HepG2 (cell line): Measurements from ENCODE around the gene PIM3. TPM values are rescaled to one million over a fixed set of nuclear protein-coding genes. Genes with fewer than 3 reads are reported as not detected.

Experiments used
- ATAC-seq: fragments of 200-7000 bp; cut with Tn5 transposase; 3 replicates; pipeline ENCODE4 v1.9.1; 2020; ENCODE audit warnings: mild to moderate bottlenecking, moderate library complexity
- BruUV-seq: library from RNA; stranded (reverse); fragments of 400-500 nt; replicated peaks from 2 replicates; lab custom pipeline; 2021; lab: Mats Ljungman, UMichigan
- CTCF ChIA-PET: fragments of 300-600 bp; formaldehyde crosslinking; extraction: SDS; loops from one replicate; lab custom pipeline; 2021; ENCODE audit warnings: low total read pairs, inconsistent platforms, low intra/inter-chr PET ratio; lab: Yijun Ruan, JAX
- POLR2A ChIA-PET: fragments of 350-600 bp; sonication (Branson Sonifier 250); formaldehyde crosslinking; loops from one replicate; lab custom pipeline; 2020; ENCODE audit warnings: antibody characterized with exemption, inconsistent platforms; lab: Yijun Ruan, JAX
- DNase-seq: peaks from one replicate; pipeline ENCODE4 v3.0.0-alpha.2; 2015; ENCODE audit warnings: low spot score
- FAIRE-seq: peaks from 3 replicates; lab custom pipeline; 2011; peaks lifted over from hg19 to GRCh38; lab: Jason Lieb, UNC
- H2AFZ ChIP-seq: one replicate; pipeline ENCODE4 v1.6.1; 2011; ENCODE audit warnings: low read length, inconsistent platforms
- H3K27ac ChIP-seq: fragments of 300-600 bp; 3 replicates; pipeline ENCODE4 v1.8.0; 2011; ENCODE audit warnings: mixed run types, mild to moderate bottlenecking, mixed read lengths, low read length, inconsistent platforms; ENCODE audit not compliant: insufficient read depth; ENCODE audit errors: extremely low read length
- H3K27me3 ChIP-seq, 2 experiments: fragments of 200-600 bp in 1 of 2; 2 replicates in 1 of 2; 3 replicates in 1 of 2; pipeline versions ENCODE4 v1.6.0 to v1.8.0; 2011; ENCODE audit warnings: low read length in 2 of 2, mild to moderate bottlenecking in 2 of 2, moderate library complexity in 2 of 2, inconsistent platforms in 1 of 2; ENCODE audit not compliant: insufficient read depth in 2 of 2, control insufficient read depth in 1 of 2
- H3K36me3 ChIP-seq, 2 experiments: fragments of 200-600 bp in 1 of 2; replicated peaks in 1 of 2; 2 replicates in 1 of 2; 3 replicates in 1 of 2; pipeline versions ENCODE4 v1.5.1 to v1.8.0; 2011; ENCODE audit warnings: low read length in 2 of 2, inconsistent platforms in 1 of 2; ENCODE audit not compliant: insufficient read depth in 2 of 2, control insufficient read depth in 1 of 2
- H3K4me1 ChIP-seq: 2 replicates; pipeline ENCODE4 v1.5.1; 2012; ENCODE audit warnings: low read length, inconsistent platforms; ENCODE audit not compliant: insufficient read depth
- H3K4me2 ChIP-seq: 2 replicates; pipeline ENCODE4 v1.6.0; 2011; ENCODE audit warnings: low read depth, low read length, inconsistent platforms
- H3K4me3 ChIP-seq, 3 experiments: fragments of 200-600 bp in 1 of 3; sonication (generic), shearing (Covaris generic) in 1 of 3; replicated peaks in 1 of 3; 2 replicates each; pipeline ENCODE4 v1.5.1; 2011 to 2016; ENCODE audit warnings: low read length in 3 of 3, inconsistent platforms in 2 of 3, low read depth in 2 of 3, mild to moderate bottlenecking in 2 of 3, control low read depth in 1 of 3, mixed read lengths in 1 of 3; ENCODE audit not compliant: insufficient read depth in 1 of 3
- H3K79me2 ChIP-seq: one replicate; pipeline ENCODE4 v1.6.1; 2011; ENCODE audit warnings: low read length, inconsistent platforms; ENCODE audit not compliant: insufficient read depth
- H3K9ac ChIP-seq: 2 replicates; pipeline ENCODE4 v1.6.0; 2011; ENCODE audit warnings: mild to moderate bottlenecking, low read depth, low read length, inconsistent platforms; ENCODE audit not compliant: insufficient read depth
- H3K9me3 ChIP-seq: 2 replicates; pipeline ENCODE4 v1.5.1; 2012; ENCODE audit warnings: mild to moderate bottlenecking, low read length
- H4K20me1 ChIP-seq: 2 replicates; pipeline ENCODE4 v1.6.0; 2011; ENCODE audit warnings: inconsistent platforms, mild to moderate bottlenecking, low read length, moderate library complexity; ENCODE audit not compliant: insufficient read depth
- EHMT2 ChIP-seq: fragments of 200-600 bp; sonication (generic); IDR thresholded peaks from 2 replicates; pipeline ENCODE4 v1.7.0; 2017; ENCODE audit warnings: antibody characterized with exemption, low read depth, low read length, borderline replicate concordance
- MZF1 ChIP-seq: sonication (generic); formaldehyde crosslinking; IDR thresholded peaks from 2 replicates; pipeline ENCODE4 v1.8.1; 2023; ENCODE audit warnings: mild to moderate bottlenecking, missing genetic modification reagents, borderline replicate concordance
- RAD51 ChIP-seq: fragments of 450-650 bp; IDR thresholded peaks from 2 replicates; pipeline ENCODE4 v1.6.1; 2016; ENCODE audit warnings: borderline replicate concordance
- YY1 ChIP-seq: IDR thresholded peaks from 2 replicates; pipeline ENCODE4 v1.6.1; 2011; ENCODE audit warnings: low read length, low read depth, moderate library complexity, mild to moderate bottlenecking; ENCODE audit not compliant: insufficient read depth, insufficient replicate concordance
- ZNF569 ChIP-seq: sonication (generic); formaldehyde crosslinking; IDR thresholded peaks from 2 replicates; pipeline ENCODE4 v1.5.0; 2020; ENCODE audit warnings: mild to moderate bottlenecking, missing genetic modification reagents, moderate library complexity, borderline replicate concordance
- ZNF652 ChIP-seq: IDR thresholded peaks from 2 replicates; pipeline ENCODE4 v1.6.1; 2016; ENCODE audit warnings: low read depth, borderline replicate concordance
- ZNF788 ChIP-seq: sonication (generic); formaldehyde crosslinking; IDR thresholded peaks from 2 replicates; pipeline ENCODE4 v1.5.0; 2020; ENCODE audit warnings: mild to moderate bottlenecking, missing genetic modification reagents, borderline replicate concordance
- WGBS: methylation state at CpG from one replicate; pipeline ENCODE4 v1.1.6; 2017; ENCODE audit warnings: low lambda C conversion rate; 5-methylcytosine and 5-hydroxymethylcytosine counted together
- in situ Hi-C: cut with HindIII; loops from 2 replicates; pipeline ENCODE4 v1.10.0; 2017; ENCODE audit warnings: low pct_unique_long_range_greater_than_20kb; ENCODE audit not compliant: extremely low pct_ligation_motif_present
- intact Hi-C: fragments of 100-400 bp; cut with micrococcal nuclease; formaldehyde crosslinking; loops from one replicate; pipeline ENCODE4 v1.10.0; 2022; ENCODE audit not compliant: unreplicated experiment
- polyA plus RNA-seq, 8 experiments: library from polyadenylated mRNA; depleted of rRNA in 3 of 8; stranded (reverse) in 7 of 8; unstranded in 1 of 8; fragments of >200 nt; fragmentation: Illumina TruSeq in 4 of 8; extraction: Trizol in 4 of 8; gene quantifications; 2 replicates each; pipeline versions ENCODE4 v1.2.1 to v1.2.3, GENCODE V29; 2011 to 2016; ENCODE audit warnings: low read depth in 4 of 8, missing spikeins in 1 of 8, mixed read lengths in 1 of 8; ENCODE audit not compliant: insufficient read depth in 1 of 8
- total RNA-seq, 5 experiments: library from RNA; depleted of rRNA; stranded (reverse); fragments of >200 nt; fragmentation: Illumina TruSeq; extraction: Trizol; gene quantifications; 2 replicates each; pipeline ENCODE4 v1.2.3, GENCODE V29; 2016; ENCODE audit warnings: low read depth in 1 of 5
- TF ChIP-seq, protein P1 (sequence below): sonication (generic); formaldehyde crosslinking; IDR thresholded peaks from 2 replicates; pipeline ENCODE4 v1.4.0; 2020; ENCODE audit warnings: missing genetic modification reagents, borderline replicate concordance
- TF ChIP-seq, protein P2 (sequence below): IDR thresholded peaks from 2 replicates; pipeline ENCODE4 v1.6.1; 2016; ENCODE audit warnings: low read depth, missing genetic modification reagents, missing compliant biosample characterization
- TF ChIP-seq, protein P3 (sequence below): sonication (generic); formaldehyde crosslinking; IDR thresholded peaks from 2 replicates; pipeline ENCODE4 v1.5.0; 2020; ENCODE audit warnings: missing genetic modification reagents
- TF ChIP-seq, protein P4 (sequence below): sonication (generic); formaldehyde crosslinking; IDR thresholded peaks from 2 replicates; pipeline ENCODE4 v1.8.0; 2022; ENCODE audit warnings: mild to moderate bottlenecking, missing genetic modification reagents; ENCODE audit not compliant: insufficient replicate concordance

Gene PIM3
- total and polyA plus RNA-seq, 2 of the 13 experiments (the other 11 are each of a cell fraction or from before 2014, with no cell fraction given) = 21.6 to 31.2 TPM

DNA sequence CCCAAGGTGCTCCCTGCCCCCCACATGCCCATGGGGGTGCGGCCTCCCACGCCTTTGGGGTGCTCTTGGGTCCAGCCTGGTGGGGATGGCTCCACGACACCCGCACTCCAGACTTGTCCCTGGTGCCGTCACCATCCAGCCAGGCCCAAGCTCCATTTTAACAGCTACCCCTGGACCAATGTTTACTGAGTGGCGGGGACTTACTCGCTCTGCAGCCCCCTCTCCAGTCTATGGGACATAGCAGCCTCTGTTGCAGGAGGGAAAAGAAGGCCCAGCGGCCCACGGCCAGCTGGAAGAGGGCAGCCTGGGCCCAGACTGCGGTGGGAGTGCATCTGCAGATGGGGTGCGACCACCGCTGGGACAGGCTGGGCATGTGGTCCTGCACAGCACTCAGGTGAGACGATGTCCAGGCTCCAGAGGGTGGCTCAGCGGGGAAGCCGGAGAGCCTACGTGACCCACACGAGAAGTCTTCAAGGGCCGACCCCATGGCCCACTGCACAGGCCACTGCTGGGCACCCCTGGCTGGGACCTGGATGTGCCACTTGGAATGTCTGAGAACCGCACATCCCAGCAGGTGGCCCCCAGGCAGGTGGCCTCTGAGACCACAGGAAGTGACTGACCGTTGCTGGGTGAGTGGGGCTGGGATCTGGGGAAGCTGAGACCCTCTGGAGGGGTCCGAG lies 33.9 kb downstream of the PIM3 start (continued):
- TF ChIP-seq YY1 = no peak
- TF ChIP-seq, protein P1, sequence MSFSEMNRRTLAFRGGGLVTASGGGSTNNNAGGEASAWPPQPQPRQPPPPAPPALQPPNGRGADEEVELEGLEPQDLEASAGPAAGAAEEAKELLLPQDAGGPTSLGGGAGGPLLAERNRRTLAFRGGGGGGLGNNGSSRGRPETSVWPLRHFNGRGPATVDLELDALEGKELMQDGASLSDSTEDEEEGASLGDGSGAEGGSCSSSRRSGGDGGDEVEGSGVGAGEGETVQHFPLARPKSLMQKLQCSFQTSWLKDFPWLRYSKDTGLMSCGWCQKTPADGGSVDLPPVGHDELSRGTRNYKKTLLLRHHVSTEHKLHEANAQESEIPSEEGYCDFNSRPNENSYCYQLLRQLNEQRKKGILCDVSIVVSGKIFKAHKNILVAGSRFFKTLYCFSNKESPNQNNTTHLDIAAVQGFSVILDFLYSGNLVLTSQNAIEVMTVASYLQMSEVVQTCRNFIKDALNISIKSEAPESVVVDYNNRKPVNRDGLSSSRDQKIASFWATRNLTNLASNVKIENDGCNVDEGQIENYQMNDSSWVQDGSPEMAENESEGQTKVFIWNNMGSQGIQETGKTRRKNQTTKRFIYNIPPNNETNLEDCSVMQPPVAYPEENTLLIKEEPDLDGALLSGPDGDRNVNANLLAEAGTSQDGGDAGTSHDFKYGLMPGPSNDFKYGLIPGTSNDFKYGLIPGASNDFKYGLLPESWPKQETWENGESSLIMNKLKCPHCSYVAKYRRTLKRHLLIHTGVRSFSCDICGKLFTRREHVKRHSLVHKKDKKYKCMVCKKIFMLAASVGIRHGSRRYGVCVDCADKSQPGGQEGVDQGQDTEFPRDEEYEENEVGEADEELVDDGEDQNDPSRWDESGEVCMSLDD (CRISPR knock-in tag) = no peak
- TF ChIP-seq ZNF569 (CRISPR knock-in tag) = no peak
- TF ChIP-seq RAD51 = no peak

DNA sequence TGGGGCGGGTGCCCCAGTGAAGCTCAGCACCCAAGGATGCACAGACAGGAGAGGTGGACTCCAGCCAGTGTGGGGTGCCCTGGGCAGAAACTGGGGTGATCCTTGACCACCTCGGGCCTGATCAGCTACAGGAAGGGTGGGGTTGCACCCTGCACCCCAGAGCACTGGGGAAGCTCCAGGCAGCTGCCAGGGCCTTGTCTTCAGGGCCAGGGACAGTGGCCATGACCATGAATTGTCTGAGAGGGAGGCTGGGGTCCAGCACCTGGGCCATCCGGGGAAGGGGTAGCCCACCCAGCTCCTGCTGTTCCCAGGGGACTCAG lies 34.4 kb downstream of the PIM3 start:
- Histone ChIP-seq H3K4me3 (no peak overlapping the region), H3K9ac (no peak overlapping the region), H3K4me2 (no peak overlapping the region), H2AFZ (no peak overlapping the region), H3K27ac (no peak overlapping the region), H3K4me1 (peaks cover 7% of the 10 kb centered on the region), H3K9me3 (peaks cover 6% of the 10 kb centered on the region; the same call in 1 of the 2 replicates), H3K79me2 (no peaks in the 10 kb centered on the region), H3K27me3 (peaks cover 3 to 18% of the 10 kb centered on the region in 2 experiments; a peak in 3 of 5 replicates), H3K36me3 (no peaks in the 10 kb centered on the region), H4K20me1 (no peaks in the 10 kb centered on the region)
- intact Hi-C loops (no loop called here), in situ Hi-C loops (no loop called here)
- BruUV-seq = no TSS peak
- DNase-seq = no peak
- no peak for ATAC-seq
- ChIA-PET CTCF (interaction anchor here (0.9 kb wide), 1 partner anchor 11 kb away, joined by 3 read pairs; no protein-coding TSS in a partner anchor), POLR2A (no interaction called here)
- FAIRE-seq = no peak
- no CpG with 5 or more reads among the region's 3 CpGs for WGBS
- TF ChIP-seq ZNF652 (CRISPR knock-in tag) (no peak), ZNF788 (CRISPR knock-in tag) (no peak), EHMT2 (no peak), MZF1 (CRISPR knock-in tag) (no peak)
- TF ChIP-seq, protein P2, sequence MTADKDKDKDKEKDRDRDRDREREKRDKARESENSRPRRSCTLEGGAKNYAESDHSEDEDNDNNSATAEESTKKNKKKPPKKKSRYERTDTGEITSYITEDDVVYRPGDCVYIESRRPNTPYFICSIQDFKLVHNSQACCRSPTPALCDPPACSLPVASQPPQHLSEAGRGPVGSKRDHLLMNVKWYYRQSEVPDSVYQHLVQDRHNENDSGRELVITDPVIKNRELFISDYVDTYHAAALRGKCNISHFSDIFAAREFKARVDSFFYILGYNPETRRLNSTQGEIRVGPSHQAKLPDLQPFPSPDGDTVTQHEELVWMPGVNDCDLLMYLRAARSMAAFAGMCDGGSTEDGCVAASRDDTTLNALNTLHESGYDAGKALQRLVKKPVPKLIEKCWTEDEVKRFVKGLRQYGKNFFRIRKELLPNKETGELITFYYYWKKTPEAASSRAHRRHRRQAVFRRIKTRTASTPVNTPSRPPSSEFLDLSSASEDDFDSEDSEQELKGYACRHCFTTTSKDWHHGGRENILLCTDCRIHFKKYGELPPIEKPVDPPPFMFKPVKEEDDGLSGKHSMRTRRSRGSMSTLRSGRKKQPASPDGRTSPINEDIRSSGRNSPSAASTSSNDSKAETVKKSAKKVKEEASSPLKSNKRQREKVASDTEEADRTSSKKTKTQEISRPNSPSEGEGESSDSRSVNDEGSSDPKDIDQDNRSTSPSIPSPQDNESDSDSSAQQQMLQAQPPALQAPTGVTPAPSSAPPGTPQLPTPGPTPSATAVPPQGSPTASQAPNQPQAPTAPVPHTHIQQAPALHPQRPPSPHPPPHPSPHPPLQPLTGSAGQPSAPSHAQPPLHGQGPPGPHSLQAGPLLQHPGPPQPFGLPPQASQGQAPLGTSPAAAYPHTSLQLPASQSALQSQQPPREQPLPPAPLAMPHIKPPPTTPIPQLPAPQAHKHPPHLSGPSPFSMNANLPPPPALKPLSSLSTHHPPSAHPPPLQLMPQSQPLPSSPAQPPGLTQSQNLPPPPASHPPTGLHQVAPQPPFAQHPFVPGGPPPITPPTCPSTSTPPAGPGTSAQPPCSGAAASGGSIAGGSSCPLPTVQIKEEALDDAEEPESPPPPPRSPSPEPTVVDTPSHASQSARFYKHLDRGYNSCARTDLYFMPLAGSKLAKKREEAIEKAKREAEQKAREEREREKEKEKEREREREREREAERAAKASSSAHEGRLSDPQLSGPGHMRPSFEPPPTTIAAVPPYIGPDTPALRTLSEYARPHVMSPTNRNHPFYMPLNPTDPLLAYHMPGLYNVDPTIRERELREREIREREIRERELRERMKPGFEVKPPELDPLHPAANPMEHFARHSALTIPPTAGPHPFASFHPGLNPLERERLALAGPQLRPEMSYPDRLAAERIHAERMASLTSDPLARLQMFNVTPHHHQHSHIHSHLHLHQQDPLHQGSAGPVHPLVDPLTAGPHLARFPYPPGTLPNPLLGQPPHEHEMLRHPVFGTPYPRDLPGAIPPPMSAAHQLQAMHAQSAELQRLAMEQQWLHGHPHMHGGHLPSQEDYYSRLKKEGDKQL = no peak
- TF ChIP-seq, protein P3, sequence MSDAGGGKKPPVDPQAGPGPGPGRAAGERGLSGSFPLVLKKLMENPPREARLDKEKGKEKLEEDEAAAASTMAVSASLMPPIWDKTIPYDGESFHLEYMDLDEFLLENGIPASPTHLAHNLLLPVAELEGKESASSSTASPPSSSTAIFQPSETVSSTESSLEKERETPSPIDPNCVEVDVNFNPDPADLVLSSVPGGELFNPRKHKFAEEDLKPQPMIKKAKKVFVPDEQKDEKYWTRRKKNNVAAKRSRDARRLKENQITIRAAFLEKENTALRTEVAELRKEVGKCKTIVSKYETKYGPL (CRISPR knock-in tag) = no peak
- TF ChIP-seq, protein P4, sequence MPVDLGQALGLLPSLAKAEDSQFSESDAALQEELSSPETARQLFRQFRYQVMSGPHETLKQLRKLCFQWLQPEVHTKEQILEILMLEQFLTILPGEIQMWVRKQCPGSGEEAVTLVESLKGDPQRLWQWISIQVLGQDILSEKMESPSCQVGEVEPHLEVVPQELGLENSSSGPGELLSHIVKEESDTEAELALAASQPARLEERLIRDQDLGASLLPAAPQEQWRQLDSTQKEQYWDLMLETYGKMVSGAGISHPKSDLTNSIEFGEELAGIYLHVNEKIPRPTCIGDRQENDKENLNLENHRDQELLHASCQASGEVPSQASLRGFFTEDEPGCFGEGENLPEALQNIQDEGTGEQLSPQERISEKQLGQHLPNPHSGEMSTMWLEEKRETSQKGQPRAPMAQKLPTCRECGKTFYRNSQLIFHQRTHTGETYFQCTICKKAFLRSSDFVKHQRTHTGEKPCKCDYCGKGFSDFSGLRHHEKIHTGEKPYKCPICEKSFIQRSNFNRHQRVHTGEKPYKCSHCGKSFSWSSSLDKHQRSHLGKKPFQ (CRISPR knock-in tag) = no peak
